Breast epithelium (tissue), 3 donors: ENCODE results near the gene ARNT2.

Experiments
- CTCF ChIP-seq, 3 donors: fragments of 450-650 bp; IDR thresholded peaks; one replicate each; pipeline ENCODE4 v1.5.1; 2016 to 2017; ENCODE audit warnings: antibody characterized with exemption in 3 of 3, mild to moderate bottlenecking in 3 of 3, moderate library complexity in 3 of 3
- POLR2A ChIP-seq: fragments of 450-650 bp; IDR thresholded peaks from one replicate; pipeline ENCODE4 v1.6.1; 2016; ENCODE audit warnings: antibody characterized with exemption, mild to moderate bottlenecking, moderate library complexity
- POLR2AphosphoS5 ChIP-seq, 3 donors: sonication (generic); formaldehyde crosslinking; IDR thresholded peaks; one replicate each; pipeline ENCODE4 v1.6.1; 2017; ENCODE audit warnings: antibody characterized with exemption in 3 of 3

GRCh38 chr15:80599359-80599758, 195.2 kb downstream of the ARNT2 start:
- TF ChIP-seq POLR2A (no peak), CTCF (IDR thresholded peaks at IDR 0.05) (no peak), POLR2AphosphoS5 (IDR thresholded peaks at IDR 0.05) (no peak)
